Stimulated activated CD8-positive, alpha-beta memory T cell treated with anti-CD3 and anti-CD28 coated beads, Interleukin-4, amount 100 ng/mL, for 48 hours (primary cell): ENCODE data around the gene SIGLEC7.
A peak's percentile ranks its signal among the peaks of the same experiment; 100 is the strongest.

Experiments used
- DNase-seq: peaks from one replicate; pipeline ENCODE4 v3.0.0-alpha.2; 2020

The SIGLEC7 gene

DNA sequence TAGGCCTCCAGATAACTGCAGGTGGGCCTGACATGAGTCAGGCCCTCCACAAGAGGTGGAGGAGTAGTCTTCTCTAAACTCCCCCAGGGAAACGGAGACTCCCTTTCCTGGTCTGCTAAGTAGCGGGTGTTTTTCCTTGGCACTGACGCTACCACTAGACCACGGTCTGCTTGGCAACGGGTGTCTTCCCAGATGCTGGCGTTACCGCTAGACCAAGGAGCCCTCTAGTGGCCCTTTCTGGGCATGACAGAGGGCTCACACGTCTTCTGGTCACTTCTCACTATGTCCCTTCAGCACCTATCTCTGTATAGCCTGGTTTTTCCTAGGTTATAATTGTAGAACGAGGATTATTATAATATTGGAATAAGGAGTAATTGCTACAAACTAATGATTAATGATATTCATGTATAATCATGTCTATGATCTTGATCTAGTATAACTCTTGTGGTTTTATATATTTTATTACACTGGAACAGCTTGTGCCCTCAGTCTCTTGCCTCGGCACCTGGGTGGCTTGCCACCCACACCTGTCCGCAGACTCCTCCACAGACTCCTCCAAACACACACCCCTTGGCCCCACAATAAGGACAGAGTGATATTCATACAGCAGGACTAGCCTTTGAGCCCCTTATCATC, 27.3 kb downstream of the SIGLEC7 start:
- peak; percentile 80 for DNase-seq

DNA sequence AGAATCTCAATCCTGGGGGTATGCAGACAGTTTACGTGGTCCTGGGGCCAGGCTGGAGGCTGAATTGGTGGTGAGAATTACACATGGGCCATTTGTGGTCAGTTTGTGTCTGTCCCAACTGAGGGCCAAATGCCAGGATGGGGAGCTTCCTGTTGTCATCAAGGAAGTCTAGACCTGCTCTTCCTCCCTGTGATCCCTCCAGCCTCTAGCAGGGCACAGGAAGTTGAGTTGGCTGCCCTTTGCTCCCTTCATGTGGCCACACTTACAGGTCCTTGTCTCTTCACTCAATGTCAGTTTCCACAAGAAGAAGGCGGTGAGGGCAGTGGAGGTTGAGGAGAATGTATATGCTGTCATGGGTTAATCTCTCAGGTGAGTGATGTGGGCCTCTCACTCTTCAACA, 30.1 kb downstream of the SIGLEC7 start:
- no peak for DNase-seq

DNA sequence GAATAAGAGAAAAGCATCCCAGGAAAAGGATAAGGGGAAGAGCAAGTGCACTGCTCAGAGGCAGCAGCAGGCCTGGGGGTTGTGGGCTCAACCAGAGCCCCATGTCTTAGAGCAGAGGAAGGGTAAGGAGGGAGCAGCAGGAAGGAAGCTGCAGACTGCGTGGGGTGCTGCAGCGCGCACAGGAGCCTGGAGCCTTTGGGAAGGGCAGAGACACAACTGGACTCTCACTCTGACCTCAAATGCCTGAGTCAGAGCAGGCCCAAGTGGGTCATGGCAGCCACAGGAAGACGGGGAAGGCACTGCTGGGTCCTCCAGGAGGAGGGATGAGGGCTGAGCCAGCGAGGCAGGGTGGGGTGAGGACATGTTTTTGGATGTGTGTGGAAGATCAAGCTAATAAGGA, 31.6 kb downstream of the SIGLEC7 start:
- DNase-seq = no peak

DNA sequence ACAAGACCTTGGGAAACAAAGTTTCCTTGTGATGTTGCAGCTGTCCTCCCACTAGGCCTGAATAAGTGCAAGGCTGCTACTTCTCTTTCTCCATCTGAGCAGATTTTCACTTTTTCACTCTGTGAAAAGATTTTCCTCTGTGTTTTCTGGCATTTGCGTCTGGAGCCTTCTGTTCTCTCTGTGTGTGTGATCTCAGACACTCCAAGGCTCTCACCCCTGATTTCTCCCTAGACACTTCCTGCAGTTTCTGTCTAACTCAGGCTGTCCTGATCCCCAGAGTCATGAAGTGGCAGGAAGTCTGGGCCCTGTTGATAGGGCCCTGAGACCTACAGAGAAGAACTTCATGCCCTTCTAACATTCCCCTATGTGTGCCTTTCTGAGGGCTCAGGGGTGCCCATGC, 37.2 kb downstream of the SIGLEC7 start:
- DNase-seq = no peak

DNA sequence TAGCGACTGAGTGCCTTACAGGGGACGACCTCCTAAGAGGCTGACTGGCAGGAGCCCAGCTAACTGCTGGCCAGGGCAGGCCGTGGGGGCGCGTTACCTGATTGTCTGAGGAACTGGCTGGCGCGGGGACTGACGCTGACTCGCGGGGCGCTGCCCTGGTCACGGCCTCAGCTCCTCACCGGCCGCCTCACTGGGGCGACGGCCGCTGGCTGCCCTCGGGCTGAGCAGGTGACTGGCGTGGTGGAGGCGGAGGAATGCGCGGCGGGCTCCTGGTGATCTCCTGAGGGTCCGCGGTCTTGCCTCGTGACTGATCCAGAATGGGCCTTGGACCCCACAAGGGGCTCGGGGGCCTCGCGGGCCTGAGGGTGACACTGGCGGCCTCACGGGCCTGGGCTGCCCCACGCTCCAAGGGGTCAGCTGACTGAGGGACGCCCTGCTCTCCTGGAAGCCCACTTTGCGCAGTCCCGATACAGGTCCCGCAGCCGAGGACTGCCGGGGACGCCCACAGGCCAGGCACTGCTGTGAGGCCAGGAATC, 39.3 kb downstream of the SIGLEC7 start:
- no peak for DNase-seq

DNA sequence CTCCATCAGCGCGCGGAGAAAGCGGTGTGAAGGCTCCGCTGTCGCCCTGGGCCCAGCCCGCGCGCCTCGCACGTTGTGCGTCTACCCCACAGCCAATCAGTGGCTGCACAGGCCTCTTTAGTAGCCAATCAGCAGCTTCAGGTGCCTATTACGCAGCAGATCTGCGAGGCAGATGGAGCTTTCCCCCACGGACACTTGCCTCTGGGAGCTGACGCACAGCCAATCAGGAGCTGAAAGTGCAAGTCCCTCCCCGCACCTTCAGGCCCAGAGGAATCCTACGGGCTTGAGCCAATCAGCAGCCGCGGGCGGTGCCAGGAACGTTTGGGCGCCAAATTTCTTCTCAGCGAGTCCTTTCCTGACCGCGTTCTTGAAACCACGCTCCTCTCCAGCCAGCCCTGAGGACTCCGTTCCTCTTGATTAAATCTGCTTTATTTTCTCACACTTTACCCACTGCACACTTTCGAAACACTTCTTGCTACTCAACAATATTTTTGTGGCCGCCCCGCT, 39.9 kb downstream of the SIGLEC7 start:
- DNase-seq = peak; percentile 57

DNA sequence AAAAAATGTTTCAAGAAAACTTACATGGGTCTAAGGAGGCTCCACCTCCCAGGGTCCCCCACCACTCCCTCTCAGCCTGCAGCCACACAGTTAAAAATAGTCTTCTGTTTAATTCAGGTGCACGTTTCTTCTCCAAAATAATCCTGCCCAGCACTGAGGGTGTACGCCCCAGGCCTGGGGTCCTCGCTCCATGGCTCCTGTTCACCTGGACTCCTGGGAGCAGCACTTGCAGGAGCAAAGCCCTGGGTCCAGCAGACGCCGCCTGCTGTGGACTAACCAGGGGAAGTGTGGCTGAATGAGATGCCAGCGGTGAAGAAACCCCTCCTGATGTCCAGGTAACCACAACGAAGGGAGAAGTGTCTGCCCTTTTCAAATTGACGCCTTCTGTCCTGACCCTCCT, 41.5 kb downstream of the SIGLEC7 start:
- DNase-seq = no peak

DNA sequence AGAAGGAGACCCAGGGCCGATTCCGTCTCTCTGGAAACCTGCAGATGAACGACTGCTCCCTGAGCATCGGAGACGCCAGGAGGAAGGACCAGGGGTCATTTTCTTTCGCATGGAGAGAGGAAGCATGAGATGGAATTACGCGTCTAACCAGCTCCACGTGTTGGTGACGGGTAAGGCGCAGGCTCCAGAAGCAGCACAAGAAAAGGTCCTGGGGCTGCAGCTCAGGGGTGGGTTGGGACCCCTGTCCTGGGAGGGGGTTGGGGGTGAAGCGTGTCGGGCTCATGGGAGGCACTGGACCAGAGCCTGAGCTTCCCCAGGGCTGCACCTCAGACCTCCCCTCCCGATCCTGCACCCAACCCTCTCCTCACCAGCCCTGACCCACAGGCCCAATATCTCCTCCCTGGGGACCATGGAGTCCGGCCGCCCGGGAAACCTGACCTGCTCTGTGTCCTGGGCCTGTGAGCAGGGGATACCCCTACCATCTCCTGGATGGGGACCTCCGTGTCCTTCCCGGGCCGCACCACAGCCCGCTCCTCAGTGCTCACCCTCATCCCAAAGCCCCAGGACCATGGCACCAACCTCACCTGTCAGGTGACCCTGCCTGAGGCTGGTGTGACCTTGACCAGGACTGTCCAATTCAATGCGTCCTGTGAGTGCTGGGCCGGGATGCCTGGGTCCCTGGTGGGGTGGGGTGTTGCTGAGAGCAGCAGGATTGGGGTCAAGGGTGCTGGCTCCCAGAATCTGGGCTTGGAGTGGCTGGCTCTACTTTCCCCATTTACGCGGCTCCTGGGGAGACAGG, 43.2 kb downstream of the SIGLEC7 start:
- DNase-seq = no peak

DNA sequence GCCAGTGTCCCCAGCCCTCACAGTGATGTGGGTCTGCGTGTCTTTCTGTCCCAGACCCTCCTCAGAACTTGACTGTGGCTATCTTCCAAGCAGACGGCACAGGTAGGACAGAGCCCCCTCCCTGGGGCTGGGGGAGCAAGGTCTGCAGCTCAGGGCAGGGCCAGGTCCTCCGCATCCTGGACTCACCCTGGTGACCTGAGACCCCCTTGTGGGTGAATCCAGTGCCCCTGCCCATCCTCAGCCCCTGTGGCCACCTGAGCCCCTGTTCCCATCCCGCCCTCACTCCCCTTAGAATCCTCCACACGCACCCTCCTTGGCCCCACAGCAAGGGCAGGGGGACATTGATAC, 43.7 kb downstream of the SIGLEC7 start:
- no peak for DNase-seq

DNA sequence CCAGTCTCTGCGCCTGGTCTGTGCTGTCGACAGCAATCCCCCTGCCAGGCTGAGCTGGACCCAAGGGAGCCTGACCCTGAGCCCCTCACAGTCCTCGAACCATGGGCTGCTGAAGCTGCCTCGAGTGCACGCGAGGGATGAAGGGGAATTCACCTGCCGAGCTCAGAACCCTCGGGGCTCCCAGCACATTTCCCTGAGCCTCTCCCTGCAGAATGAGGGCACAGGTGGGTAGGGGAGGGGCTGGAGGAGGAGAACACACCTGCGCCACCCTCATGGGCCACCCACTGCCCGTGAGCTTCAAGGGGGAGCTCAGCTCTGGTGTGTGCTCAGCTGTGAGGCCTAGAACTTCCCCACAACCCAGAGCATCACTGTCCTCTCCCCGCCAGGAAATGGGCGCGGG, 44.2 kb downstream of the SIGLEC7 start:
- DNase-seq = no peak

DNA sequence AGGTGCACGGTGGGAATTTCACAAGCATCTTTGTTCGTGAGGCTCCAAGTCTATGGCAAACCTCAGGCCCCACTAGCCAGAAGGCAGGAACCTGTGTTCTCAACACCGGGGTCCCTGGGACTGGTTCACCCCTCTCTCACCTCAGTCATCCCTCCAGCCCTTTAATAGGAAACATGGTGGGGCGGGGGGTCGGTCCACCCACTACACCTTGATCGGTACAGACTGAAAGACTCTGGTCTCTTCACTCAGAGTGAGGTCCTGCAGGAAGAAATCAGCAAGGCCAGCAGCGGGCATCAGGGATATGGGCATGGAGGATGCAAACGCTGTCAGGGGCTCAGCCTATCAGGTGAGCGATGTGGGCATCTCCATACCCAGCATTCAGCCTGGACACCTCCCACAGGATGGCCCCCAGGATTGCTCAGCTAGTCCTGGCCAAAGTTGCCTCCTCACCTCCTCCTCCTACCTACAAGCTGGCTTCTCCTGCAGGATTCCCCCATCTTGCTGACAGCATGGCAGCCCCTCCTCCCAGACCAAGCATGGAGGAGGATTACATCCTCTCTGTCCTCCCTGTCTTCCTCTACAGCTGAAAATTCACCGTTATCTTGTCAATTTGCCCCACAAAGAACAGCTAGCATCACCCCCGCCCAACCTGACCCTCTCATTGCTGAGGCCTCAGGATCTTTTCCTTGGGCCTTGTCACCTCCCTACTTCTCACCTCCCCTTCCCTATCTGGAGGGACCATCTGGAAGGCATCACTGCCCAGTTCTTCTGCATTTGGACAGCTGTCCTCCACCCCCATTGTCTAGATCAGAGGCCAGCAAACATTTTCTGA, 45.5 kb downstream of the SIGLEC7 start:
- DNase-seq = no peak

DNA sequence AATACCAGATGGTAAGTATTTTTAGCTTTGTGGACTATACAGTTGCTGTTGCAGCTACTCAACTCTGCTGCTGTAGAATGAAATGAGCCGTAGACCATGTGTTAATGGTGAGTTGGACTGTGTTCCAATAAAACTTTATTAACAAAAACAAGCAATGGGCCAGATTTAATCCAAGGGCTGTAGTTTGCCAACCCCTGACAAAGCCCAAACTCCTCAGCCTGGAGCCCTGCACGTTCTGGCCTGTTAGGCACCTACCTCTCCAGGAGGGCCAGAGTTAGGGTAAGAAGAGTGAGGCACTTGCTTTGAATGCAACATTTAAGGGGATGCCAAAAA, 46.1 kb downstream of the SIGLEC7 start:
- DNase-seq = no peak

DNA sequence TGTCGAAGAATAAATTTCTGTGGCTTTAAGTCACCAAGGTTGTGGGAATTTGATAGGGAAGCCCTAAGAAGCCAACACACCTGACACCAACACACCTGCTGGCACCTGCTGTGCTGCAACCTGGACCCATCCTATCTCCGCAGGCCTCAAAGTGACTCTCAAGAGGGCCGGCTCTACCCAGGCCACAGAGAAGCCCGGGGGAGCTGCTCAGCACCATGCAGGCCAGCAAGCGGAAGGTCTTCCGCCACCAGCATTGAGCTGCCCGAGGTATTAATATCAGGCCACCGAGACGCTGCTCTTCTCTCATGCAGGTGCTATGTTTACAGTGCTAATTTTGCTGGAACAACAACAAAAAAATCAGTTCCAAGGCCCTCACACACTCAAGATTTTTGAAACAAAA, 50.6 kb downstream of the SIGLEC7 start:
- DNase-seq = no peak

DNA sequence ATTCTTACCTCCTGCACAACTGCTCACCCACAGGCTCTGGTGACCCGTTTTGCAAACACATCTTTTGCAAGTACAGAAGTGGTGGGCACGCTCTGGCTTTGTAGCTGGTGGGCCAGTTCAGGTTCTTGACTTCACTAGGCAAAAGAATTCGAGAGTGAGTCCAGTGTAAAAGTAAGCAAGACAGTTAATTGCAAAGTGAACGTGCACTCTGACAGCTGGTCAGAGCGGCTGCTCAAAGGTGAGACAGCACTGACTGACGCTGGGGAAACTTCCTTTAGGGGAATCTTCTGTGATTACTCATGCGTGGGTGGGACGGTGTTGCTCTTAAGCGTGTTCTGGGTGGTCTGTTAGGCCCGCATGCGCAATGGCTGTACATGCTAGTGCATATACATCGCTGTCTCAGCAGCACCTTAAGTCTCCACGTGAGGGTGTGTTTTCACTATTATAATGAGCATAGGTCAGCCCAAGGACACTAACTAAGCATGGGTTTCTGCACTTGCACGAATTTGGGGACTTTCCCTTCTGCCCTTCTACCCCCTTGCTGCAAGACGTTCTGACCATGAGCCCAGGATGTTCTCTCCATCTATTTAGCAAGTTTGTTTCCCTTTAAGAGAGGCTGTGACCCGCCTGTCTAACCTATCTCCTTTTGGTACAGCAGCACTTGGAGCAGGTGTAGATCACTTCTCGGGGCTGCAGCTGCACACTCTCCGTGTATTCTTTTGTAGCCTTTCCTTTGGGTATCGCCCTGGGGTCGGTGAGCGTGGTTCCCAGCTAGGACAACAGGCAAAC, 52.6 kb downstream of the SIGLEC7 start:
- no peak for DNase-seq

DNA sequence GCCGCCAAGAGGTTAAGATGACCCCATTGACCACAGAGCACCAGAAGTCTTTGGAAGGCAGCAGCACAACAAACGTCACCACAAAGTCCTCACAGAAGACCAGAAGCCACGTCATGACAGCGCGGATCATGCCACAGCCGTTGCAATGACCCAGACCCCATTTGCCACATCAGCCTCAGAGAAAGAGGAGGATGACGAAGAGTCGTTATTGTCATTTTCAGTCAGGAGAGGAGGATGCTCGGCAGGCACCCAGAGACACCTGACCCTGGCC, 53.1 kb downstream of the SIGLEC7 start:
- DNase-seq = no peak

DNA sequence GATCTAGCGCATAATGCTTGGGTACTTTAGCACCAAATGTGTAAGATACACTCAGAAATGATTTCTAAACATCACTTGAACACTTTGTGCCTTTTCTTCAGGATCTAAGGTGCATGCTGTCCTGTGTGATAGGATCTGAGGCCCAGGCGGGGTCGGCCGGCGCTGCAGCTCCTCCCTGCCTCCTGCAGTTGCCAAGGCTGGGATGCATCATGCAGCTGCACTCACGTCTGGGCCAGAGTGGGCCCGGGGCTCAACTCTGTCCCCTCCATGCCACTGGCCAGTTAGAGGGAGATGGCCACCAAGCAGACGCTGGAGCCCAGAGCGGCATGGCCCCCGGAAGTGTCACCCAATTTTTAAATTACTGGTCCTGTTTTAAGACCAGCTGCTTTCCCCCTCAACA, 53.5 kb downstream of the SIGLEC7 start:
- no peak for DNase-seq

DNA sequence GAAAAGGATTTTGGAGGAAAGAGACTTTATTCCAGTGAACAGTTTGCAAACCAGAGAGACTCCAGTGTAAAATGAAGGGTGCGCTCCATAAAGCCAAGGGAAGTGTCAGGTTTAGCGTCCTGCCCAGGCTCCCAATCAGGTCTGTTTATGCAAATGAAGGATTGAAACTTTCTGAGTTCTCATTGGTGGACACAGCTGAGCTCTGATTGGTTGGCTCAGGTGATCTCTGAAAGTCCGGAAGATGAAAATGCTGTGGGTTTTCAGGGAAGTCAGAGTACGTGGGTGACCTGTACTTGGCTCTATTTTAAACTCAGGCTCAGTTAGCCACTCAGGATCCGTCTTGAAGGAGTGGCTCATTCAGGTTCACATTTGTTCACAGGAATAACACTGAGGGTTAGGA, 54.1 kb downstream of the SIGLEC7 start:
- DNase-seq = no peak

DNA sequence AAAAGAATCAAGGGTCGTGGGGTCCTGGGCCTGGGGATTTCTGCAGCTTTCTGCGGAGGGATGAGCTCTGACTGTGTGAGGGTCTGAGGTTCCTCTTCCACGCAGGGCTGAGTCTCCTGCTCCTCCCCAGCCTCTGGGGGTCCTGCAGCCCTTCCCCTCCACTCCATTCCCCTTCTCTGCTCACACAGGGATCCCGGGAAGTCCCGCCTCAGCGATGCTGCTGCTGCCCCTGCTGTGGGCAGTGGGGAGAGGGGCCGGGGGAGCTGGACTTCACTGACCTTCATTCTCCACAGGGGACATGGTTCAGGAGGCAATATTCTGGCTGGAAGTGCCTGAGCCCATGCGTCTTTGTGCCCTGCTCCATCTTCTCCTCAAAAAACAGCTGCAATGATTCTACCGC, 56.5 kb downstream of the SIGLEC7 start:
- no peak for DNase-seq

DNA sequence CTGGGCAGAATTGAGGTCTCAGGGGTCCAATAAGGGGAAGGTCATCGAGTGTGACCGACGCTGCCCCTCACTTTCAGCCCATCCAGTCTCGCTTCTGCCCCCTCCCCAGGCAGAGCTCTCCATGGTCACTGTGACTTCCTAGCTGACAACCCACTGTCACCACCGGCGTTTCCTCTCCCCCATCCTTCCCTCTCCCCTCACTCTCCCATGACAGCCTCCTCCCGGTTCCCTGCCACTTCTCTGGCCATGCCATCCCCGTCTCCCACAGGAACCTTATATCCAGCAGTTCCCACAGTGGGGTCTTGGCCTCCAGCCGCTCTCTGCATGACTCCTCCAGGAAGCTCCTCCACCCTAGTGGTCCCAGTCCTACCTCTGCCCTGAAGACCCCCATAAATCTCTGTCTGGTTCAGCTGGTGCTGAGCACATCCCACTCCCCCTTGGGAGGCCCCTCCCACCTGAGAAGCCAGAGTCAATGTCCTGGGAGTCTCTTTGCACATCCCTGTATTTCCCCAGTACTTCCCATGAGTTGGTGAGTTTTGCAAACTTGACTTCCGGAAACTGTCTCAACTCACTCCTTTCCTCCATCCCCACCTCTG, 58.1 kb downstream of the SIGLEC7 start:
- no peak for DNase-seq

DNA sequence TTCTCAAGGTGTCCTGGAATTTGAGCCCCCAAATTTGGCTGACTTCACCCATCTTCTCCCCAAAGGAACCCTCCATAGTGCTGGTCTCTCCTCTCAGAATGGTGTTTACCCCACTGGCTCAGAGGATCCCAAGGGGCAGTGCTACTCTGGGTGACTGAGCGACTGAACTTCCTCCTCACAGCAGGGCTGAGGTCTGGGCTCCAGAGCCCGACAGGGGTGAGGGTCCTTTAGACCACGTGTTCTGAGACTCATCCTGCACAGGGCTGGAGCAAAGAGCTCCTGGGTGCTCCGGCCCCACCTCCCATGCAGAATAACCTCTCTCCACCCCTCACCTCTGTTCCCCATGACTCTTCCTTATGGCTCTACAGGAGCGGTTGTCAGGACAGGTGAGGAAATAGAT, 59.6 kb downstream of the SIGLEC7 start:
- no peak for DNase-seq
